ENCODE results near the gene LSAMP.

DNA sequence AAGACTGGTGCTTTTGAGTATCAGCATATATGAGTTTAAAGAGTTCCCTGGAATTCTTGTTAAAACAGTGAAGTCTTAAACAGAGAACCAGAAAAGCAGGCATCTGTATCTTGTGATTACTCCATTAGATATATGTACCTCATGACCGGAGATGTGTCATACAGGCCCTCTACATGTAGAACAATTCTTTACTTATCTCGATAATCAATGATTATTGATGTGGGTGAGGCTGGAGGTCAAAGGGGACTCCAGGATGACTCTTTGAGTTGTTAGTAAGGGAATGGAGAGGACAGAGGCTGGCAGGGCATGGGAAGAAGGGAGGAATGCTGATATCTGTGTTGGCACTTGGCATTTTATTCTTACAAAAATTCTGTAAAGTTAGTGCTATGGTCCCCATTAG lies 666.3 kb downstream of the LSAMP start:
- no peak for TF ChIP-seq ZNF180 (CRISPR knock-in tag; IDR thresholded peaks at IDR 0.05; ENCODE audit: borderline replicate concordance, low read depth)
- TF ChIP-seq PHF8 (CRISPR knock-in tag; IDR thresholded peaks at IDR 0.05) = no peak
- TF ChIP-seq RFX5 (IDR thresholded peaks at IDR 0.05; ENCODE audit: low read depth, low read length) = no peak
- TF ChIP-seq RAD21 (CRISPR knock-in tag; IDR thresholded peaks at IDR 0.05) = no peak
- TF ChIP-seq POLR2AphosphoS5 (IDR thresholded peaks at IDR 0.05; ENCODE audit: low read depth, low read length) = no peak
- TF ChIP-seq ZNF431 (CRISPR knock-in tag; IDR thresholded peaks at IDR 0.05; ENCODE audit: borderline replicate concordance, low read depth) = no peak
- TF ChIP-seq JUN (CRISPR knock-in tag; IDR thresholded peaks at IDR 0.05) = no peak
- no peak for TF ChIP-seq KAT7 (CRISPR knock-in tag; IDR thresholded peaks at IDR 0.05; ENCODE audit: borderline replicate concordance)
- TF ChIP-seq GABPA (IDR thresholded peaks at IDR 0.05; ENCODE audit: low read depth, low read length) = no peak
- TF ChIP-seq GABPA (CRISPR knock-in tag; IDR thresholded peaks at IDR 0.05; ENCODE audit: low read depth) = no peak
- TF ChIP-seq SRSF1 (optimal IDR thresholded peaks at IDR 0.05; ENCODE audit: low read depth, low read length) = no peak
- TF ChIP-seq, protein P1, sequence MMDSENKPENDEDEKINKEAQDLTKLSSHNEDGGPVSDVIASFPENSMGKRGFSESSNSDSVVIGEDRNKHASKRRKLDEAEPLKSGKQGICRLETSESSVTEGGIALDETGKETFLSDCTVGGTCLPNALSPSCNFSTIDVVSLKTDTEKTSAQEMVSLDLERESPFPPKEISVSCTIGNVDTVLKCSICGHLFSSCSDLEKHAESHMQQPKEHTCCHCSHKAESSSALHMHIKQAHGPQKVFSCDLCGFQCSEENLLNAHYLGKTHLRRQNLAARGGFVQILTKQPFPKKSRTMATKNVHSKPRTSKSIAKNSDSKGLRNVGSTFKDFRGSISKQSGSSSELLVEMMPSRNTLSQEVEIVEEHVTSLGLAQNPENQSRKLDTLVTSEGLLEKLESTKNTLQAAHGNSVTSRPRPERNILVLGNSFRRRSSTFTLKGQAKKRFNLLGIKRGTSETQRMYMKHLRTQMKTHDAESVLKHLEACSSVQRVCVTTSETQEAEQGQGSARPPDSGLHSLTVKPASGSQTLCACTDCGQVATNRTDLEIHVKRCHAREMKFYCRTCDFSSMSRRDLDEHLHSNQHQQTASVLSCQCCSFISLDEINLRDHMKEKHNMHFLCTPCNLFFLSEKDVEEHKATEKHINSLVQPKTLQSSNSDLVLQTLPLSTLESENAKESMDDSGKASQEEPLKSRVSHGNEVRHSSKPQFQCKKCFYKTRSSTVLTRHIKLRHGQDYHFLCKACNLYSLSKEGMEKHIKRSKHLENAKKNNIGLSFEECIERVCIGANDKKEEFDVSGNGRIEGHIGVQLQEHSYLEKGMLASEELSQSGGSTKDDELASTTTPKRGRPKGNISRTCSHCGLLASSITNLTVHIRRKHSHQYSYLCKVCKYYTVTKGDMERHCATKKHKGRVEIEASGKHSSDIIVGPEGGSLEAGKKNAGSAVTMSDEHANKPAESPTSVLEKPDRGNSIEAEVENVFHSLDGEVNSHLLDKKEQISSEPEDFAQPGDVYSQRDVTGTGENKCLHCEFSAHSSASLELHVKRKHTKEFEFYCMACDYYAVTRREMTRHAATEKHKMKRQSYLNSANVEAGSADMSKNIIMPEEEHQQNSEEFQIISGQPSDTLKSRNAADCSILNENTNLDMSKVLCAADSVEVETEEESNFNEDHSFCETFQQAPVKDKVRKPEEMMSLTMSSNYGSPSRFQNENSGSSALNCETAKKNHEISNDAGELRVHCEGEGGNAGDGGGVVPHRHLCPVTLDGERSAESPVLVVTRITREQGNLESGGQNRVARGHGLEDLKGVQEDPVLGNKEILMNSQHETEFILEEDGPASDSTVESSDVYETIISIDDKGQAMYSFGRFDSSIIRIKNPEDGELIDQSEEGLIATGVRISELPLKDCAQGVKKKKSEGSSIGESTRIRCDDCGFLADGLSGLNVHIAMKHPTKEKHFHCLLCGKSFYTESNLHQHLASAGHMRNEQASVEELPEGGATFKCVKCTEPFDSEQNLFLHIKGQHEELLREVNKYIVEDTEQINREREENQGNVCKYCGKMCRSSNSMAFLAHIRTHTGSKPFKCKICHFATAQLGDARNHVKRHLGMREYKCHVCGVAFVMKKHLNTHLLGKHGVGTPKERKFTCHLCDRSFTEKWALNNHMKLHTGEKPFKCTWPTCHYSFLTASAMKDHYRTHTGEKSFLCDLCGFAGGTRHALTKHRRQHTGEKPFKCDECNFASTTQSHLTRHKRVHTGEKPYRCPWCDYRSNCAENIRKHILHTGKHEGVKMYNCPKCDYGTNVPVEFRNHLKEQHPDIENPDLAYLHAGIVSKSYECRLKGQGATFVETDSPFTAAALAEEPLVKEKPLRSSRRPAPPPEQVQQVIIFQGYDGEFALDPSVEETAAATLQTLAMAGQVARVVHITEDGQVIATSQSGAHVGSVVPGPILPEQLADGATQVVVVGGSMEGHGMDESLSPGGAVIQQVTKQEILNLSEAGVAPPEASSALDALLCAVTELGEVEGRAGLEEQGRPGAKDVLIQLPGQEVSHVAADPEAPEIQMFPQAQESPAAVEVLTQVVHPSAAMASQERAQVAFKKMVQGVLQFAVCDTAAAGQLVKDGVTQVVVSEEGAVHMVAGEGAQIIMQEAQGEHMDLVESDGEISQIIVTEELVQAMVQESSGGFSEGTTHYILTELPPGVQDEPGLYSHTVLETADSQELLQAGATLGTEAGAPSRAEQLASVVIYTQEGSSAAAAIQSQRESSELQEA (CRISPR knock-in tag; IDR thresholded peaks at IDR 0.05; ENCODE audit: not compliant biosample characterization) = no peak
- no peak for TF ChIP-seq MEF2D (CRISPR knock-in tag; IDR thresholded peaks at IDR 0.05)
- TF ChIP-seq POLR2A (IDR thresholded peaks at IDR 0.05; ENCODE audit: insufficient read depth in 1 of 2, low read depth in 2 of 2, low read length in 2 of 2) = no peak

All from HepG2 (cell line).